ENCODE results near the gene AIPL1. TPM values are rescaled to one million over a fixed set of nuclear protein-coding genes. Genes with fewer than 3 reads are reported as not detected.

Gene AIPL1
- total and polyA plus RNA-seq, 2 donors (not counting 1 experiment from before 2014, with no cell fraction given) = not detected

DNA sequence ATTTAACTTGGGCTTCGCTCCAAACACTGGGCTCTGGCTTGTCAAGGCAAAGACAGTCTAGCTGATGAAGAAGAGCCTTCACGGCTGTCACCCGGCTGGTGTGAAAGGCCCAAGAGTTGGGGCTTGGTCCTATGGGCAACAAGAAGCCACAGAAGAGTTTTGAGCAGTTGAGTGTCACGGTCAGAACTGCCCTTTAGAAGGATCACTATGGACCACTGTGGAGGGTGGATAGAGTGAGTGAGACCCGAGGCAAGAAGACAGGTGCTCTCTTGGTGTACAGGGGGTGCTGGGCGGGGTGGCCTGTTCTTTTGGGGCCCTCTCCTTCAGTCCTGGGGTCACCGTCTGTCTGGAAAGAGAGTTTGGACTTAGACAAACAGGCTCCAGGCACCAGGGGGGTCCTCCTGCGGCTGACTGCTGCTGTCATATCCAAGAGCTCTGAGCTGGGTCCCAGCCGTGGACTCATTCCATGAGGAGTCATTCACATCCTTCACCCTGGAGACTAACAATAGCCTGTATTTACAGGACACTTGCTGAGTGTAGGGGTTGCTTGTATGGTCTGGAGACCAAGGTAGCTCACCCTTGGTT lies 11.7 kb upstream of the AIPL1 start:
- H3K4me1 ChIP-seq (ENCODE audit: control insufficient read depth in 2 of 2, insufficient read depth in 2 of 2, low read length in 2 of 2) = peaks cover 5 to 14% of the 10 kb centered on the region in 2 donors
- no peaks in the 10 kb centered on the region for H3K9me3 Mint-ChIP-seq (ENCODE audit: insufficient read depth)
- no peaks in the 10 kb centered on the region for H4K20me1 ChIP-seq (ENCODE audit: control insufficient read depth, insufficient read depth, low read length, poor library complexity, severe bottlenecking)
- no peak for ATAC-seq (ENCODE audit: low read depth)
- TF ChIP-seq EZH2 (IDR thresholded peaks at IDR 0.05; ENCODE audit: borderline replicate concordance, insufficient read depth, low read depth, low read length, poor library complexity, severe bottlenecking) = no peak
- no peak for TF ChIP-seq CTCF (IDR thresholded peaks at IDR 0.05)
- H3K4me3 Mint-ChIP-seq = no peak overlapping the region
- intact Hi-C loops (cut with micrococcal nuclease) = no loop called here
- CTCF ChIA-PET = interaction anchor here (0.9 to 2.8 kb wide), 3 partner anchors 11 to 858 kb away, joined by 3 to 13 read pairs (median 4); no protein-coding TSS in a partner anchor
- H3K9ac ChIP-seq (ENCODE audit: low read length) = no peak overlapping the region
- H2AFZ ChIP-seq (ENCODE audit: insufficient read depth, low read depth, low read length, poor library complexity, severe bottlenecking) = no peak overlapping the region
- H3K27me3 Mint-ChIP-seq = no peaks in the 10 kb centered on the region
- WGBS (ENCODE audit: insufficient coverage) = 79% methylated on average over 8 of the region's 9 CpGs
- H3K4me2 ChIP-seq (replicated peaks; ENCODE audit: low read depth, low read length, poor library complexity, severe bottlenecking) = no peak overlapping the region
- H3K27ac ChIP-seq (ENCODE audit: low read length in 2 of 2) = no peak overlapping the region
- H3K4me1 Mint-ChIP-seq = peaks cover 17% of the 10 kb centered on the region
- POLR2A ChIA-PET = no interaction called here
- H3K4me3 ChIP-seq (ENCODE audit: control extremely low read depth in 1 of 5, extremely low read depth in 1 of 5, insufficient read depth in 1 of 5, low read depth in 2 of 5, low read length in 4 of 5) = no peak overlapping the region
- DNase-seq = no peak
- no peaks in the 10 kb centered on the region for H3K27me3 ChIP-seq (replicated peaks in 1 of 4; ENCODE audit: control extremely low read depth in 1 of 4, control insufficient read depth in 3 of 4, insufficient read depth in 4 of 4, low read length in 3 of 4)
- no peak overlapping the region for H3K27ac Mint-ChIP-seq
- no peaks in the 10 kb centered on the region for H3K36me3 ChIP-seq (replicated peaks in 1 of 2; ENCODE audit: control extremely low read depth in 1 of 2, control insufficient read depth in 1 of 2, extremely low read depth in 1 of 2, insufficient read depth in 2 of 2, low read length in 1 of 2)
- no peaks in the 10 kb centered on the region for H3K9me3 ChIP-seq (ENCODE audit: control extremely low read depth in 1 of 3, control insufficient read depth in 2 of 3, insufficient read depth in 1 of 3, low read length in 2 of 3)
- H3K79me2 ChIP-seq (ENCODE audit: control insufficient read depth, insufficient read depth, low read length) = no peaks in the 10 kb centered on the region
